Natural killer cell treated with Interleukin-12 subunit alpha and Interleukin-12 subunit beta and Interleukin-15 and Interleukin-18, amount 100 ng/mL, for 72 hours (primary cell): ENCODE results near the gene NEK6. TPM values are rescaled to one million over a fixed set of nuclear protein-coding genes. Genes with fewer than 3 reads are reported as not detected.

Source experiments
- ATAC-seq, 2 donors: fragments of 150-1000 bp; cut with Tn5 transposase in 1 of 2; sonication (Bioruptor Pico), chemical (Tn5 transposase) in 1 of 2; 2 replicates each; pipeline ENCODE4 v1.10.0; 2021
- DNase-seq: peaks from one replicate; pipeline ENCODE4 v3.0.0; 2022; ENCODE audit warnings: low spot score
- H3K27ac Mint-ChIP-seq, 2 donors: 1 replicate in 1 of 2; 2 replicates in 1 of 2; pipeline ENCODE4 v1.8.0; 2022; ENCODE audit warnings: mixed read lengths in 2 of 2, mild to moderate bottlenecking in 1 of 2, moderate library complexity in 1 of 2
- H3K27me3 Mint-ChIP-seq, 2 donors: 1 replicate in 1 of 2; 2 replicates in 1 of 2; pipeline ENCODE4 v1.8.0; 2022; ENCODE audit warnings: mixed read lengths in 2 of 2
- H3K36me3 Mint-ChIP-seq: one replicate; pipeline ENCODE4 v1.8.0; 2022; ENCODE audit warnings: mixed read lengths
- H3K4me1 Mint-ChIP-seq, 2 donors: 1 replicate in 1 of 2; 2 replicates in 1 of 2; pipeline ENCODE4 v1.8.0; 2022; ENCODE audit warnings: low read depth in 2 of 2, mixed read lengths in 2 of 2, mild to moderate bottlenecking in 1 of 2
- H3K4me3 Mint-ChIP-seq: one replicate; pipeline ENCODE4 v1.8.0; 2022; ENCODE audit warnings: mixed read lengths
- H3K9me3 Mint-ChIP-seq: 2 replicates; pipeline ENCODE4 v1.8.0; 2022; ENCODE audit warnings: mixed read lengths
- total RNA-seq, 2 donors: library from RNA; stranded (reverse); gene quantifications; one replicate each; pipeline ENCODE4 v1.2.3, GENCODE V29; 2022

Gene NEK6
- total RNA-seq, 2 donors from 2014 or later, result 11.4 to 38.7 TPM

DNA sequence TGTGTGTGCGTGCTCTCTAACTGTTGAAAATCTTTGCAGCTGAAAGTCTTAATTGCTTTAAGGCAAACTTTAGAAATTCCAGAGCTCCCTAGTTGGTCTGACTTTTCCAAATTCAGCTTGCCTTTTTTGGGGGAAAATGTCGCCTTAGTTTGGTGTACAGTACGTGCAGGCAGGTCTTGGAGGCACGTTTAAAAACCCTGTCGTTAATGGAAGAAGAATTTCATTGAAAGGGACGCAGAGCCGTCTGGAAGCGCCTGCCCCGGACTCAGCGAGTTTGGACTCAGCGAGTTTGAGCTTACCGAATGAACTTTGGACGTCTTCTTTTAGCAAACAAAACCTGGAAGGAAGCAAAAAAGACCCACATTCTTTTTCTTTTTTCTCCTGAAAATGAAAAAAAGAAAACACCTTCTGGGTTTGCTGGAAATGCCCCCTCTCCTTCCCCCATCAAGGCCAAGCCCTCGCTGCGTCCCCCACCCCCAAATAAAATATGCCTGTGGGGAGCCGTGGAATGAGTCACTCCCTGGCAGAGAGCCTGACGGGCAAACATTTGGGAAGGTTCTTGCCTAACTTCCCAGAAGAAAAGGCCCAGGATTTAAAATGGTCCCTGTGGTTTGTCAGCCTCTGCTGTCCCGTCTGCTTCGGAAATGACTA, 1.5 kb downstream of the NEK6 start:
- peak overlapping the region; percentile 90 for H3K4me3 Mint-ChIP-seq
- ATAC-seq (no peak), DNase-seq (peak; percentile 52)
- peaks cover 55 to 64% of the 10 kb centered on the region in 2 donors for H3K4me1 Mint-ChIP-seq
- H3K27me3 Mint-ChIP-seq, result no peaks in the 10 kb centered on the region
- no peaks in the 10 kb centered on the region for H3K36me3 Mint-ChIP-seq
- peak overlapping the region; percentile 71 to 80 for H3K27ac Mint-ChIP-seq
- no peaks in the 10 kb centered on the region for H3K9me3 Mint-ChIP-seq

DNA sequence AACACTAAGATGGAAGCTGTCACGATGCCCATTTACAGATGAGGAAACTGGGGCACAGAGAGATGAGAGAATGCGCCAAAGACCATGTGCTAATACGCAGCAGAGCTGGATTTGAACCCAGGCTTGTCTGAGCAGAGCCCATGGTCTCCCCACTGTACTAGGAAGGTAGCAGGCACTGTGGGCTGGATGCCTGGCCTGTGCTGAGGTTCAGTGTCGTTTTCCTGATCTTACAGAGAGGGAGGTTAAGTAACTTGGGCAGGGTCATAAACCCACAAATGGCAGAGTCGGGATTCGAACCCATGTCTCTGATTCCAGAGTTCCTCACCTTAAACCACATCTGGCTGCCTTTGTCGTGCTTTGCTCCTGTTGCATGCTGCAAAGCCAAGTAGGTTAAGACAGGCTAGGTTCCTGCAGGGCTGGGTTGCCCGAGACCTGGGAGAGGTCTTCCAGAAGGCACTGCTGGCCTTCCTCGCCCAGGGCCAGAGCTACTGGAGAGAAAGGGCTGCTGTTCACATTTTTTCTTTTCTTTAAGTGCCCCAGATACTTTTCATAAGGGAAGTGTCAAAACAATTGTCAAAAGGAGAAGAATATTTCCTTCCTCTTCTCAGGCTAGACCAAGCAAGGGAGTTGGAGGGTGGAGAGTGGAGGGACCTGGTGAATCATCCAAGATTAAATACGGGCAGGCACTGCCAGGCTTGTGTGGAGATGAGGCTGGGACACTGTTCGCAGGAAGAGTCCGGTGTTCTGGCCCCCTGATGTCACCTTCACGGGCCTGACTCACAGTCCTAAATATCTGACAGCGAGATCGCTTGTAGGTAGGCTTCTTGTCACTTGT, 3.2 kb downstream of the NEK6 start:
- ATAC-seq (no peak), DNase-seq (no peak)
- Mint-ChIP-seq H3K4me1 (peaks cover 56 to 58% of the 10 kb centered on the region in 2 donors), H3K9me3 (no peaks in the 10 kb centered on the region), H3K27me3 (no peaks in the 10 kb centered on the region), H3K4me3 (peak overlapping the region; percentile 34), H3K36me3 (no peaks in the 10 kb centered on the region), H3K27ac (peak overlapping the region; percentile 37 to 67)

DNA sequence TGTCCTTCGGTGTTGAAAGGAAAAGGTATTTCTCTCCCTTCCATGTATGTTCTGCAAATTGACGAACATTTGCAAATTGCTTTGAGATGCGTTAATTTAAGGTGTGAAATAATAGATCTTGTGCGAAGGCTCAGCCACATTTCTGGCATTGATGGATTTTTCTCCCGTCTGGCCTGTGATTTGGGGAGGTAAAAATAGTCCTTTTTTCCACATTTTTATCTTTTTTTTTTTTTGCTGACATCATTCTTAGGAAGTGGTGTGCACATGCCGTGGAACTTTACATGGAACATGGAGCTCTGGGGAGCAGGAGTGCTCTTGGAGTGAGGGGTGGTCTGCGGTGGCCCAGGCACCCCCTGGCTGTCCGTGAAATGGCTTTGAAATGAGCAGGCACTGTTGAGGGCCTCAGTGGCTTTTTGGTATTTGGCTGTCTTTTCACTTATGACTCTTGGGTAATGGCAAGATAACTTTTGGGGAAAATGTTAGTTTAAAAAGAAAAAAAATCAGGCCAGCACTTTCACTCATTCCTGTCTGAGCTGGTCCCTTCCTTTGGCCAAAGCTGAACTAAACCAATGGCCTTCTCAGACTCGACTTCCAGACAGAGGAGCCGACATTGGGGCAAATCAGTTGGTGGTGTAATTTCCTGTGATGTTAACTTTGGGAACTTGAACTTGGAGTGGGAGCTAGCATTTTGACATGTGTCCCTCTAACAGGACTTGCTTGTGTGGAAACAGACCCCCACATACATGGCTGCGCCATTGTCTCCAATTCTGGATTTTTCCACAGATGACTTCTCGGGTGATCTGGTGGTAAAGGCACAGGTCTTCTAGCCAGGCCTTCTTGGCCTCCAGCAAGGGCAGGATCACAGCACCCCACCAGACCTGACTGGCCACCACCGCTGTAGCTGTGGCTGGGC, 4.2 kb downstream of the NEK6 start:
- H3K4me3 Mint-ChIP-seq, result peak overlapping the region; percentile 20
- H3K27me3 Mint-ChIP-seq, result no peaks in the 10 kb centered on the region
- ATAC-seq (no peak), DNase-seq (no peak)
- H3K4me1 Mint-ChIP-seq, result peaks cover 59 to 60% of the 10 kb centered on the region in 2 donors
- H3K9me3 Mint-ChIP-seq, result no peaks in the 10 kb centered on the region
- no peaks in the 10 kb centered on the region for H3K36me3 Mint-ChIP-seq
- peak overlapping the region; percentile 37 to 67 for H3K27ac Mint-ChIP-seq

DNA sequence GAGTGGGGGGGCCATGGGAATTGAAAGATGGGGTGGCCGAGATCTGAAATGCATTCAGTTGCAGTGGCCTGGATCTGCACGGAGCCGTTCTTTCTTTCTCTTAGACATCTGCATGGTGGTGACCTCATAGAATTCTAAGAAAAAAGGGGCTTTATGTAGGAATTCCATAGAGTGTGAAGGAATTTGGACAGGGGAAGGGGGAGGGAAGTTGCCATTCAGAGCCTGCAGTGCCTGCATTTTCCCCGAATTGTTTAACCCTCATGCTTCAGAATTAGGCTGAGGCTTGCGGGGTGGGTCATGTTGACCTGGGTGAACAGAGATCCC, 4.9 kb downstream of the NEK6 start:
- Mint-ChIP-seq H3K36me3 (no peaks in the 10 kb centered on the region), H3K4me1 (peaks cover 55 to 60% of the 10 kb centered on the region in 2 donors), H3K4me3 (no peak overlapping the region), H3K9me3 (no peaks in the 10 kb centered on the region), H3K27ac (no peak overlapping the region), H3K27me3 (no peaks in the 10 kb centered on the region)
- no peak for DNase-seq
- ATAC-seq, result no peak

DNA sequence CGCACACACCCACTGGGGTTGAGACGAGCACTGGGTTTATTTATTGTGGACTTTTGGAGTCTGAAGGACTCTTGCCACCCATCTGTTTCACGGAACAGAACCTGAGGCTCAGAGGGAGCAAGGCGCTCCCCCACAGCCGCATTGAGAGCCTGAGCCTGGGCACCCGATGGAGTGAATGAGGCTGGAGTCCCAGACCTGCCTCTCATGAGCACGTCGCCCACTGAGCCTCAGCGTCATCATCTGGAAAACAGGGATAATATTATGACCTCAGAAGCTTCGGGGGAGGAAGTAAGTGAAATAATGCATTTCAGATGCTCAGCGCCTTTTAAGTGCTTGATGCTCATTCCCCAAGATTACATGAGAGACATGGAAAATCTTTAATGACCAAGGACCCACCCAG, 5.5 kb downstream of the NEK6 start:
- Mint-ChIP-seq H3K9me3 (no peaks in the 10 kb centered on the region), H3K36me3 (no peaks in the 10 kb centered on the region), H3K27ac (peak overlapping the region in 1 of 2 donors; percentile 23), H3K4me1 (peaks cover 54 to 64% of the 10 kb centered on the region in 2 donors), H3K4me3 (no peak overlapping the region), H3K27me3 (no peaks in the 10 kb centered on the region)
- no peak for ATAC-seq
- no peak for DNase-seq

DNA sequence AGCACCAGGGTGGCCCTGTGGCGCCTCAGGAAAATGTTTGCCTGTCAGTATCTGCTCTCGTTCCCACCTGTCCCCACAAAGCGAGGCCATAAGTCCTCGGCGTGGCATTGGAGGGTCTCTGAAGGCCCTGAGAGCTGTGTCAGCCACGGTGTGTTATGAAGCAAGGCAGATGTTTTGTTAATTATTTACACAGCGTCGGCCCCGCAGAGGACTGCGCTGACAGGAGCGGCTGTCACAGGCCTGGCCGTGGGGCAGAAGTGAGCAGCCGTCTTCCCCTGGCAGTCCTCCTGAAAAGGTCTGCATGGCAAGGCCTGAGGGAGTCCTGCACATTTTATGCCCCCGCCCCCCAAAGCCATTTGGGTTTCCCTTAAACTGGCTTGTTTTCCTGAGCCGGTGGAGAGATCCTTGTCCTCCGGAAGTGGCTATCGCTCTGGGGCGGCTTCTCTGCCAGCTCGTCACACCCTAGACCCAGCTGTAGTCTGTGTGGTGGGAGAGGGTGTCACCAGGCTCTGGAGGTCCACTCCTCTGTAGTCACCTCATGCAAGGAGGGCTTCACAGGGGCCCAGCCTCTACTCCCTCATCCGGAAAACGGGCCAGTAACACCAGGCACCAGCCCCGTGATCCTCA, 6.2 kb downstream of the NEK6 start:
- H3K9me3 Mint-ChIP-seq, result no peaks in the 10 kb centered on the region
- no peaks in the 10 kb centered on the region for H3K36me3 Mint-ChIP-seq
- DNase-seq (no peak), ATAC-seq (no peak)
- H3K4me1 Mint-ChIP-seq, result peaks cover 54 to 64% of the 10 kb centered on the region in 2 donors
- no peaks in the 10 kb centered on the region for H3K27me3 Mint-ChIP-seq
- H3K4me3 Mint-ChIP-seq, result no peak overlapping the region
- no peak overlapping the region for H3K27ac Mint-ChIP-seq

DNA sequence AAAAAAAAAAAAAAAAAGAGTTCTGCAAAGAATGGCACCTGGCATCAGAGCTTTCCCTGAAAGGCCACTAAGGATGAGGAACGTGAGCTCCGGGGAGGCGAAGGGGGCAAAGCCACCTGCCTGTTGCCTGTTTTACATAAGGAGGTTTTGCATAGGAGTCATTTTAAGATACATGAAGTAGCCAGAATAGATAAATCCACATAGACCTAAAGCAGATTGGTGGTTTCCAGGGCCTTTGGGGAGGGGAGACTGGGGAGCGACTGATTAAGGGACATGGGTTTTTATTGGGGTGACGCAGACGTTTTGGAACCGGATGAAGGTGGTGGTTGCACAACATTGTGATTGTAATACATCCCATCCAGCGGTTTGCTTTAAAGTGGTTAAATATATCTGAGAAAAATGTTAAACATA, 7.1 kb downstream of the NEK6 start:
- H3K27me3 Mint-ChIP-seq, result no peaks in the 10 kb centered on the region
- peaks cover 45 to 62% of the 10 kb centered on the region in 2 donors for H3K4me1 Mint-ChIP-seq
- no peaks in the 10 kb centered on the region for H3K36me3 Mint-ChIP-seq
- ATAC-seq (no peak), DNase-seq (no peak)
- H3K9me3 Mint-ChIP-seq, result no peaks in the 10 kb centered on the region
- H3K4me3 Mint-ChIP-seq, result no peak overlapping the region
- H3K27ac Mint-ChIP-seq, result peak overlapping the region in 1 of 2 donors; percentile 21

DNA sequence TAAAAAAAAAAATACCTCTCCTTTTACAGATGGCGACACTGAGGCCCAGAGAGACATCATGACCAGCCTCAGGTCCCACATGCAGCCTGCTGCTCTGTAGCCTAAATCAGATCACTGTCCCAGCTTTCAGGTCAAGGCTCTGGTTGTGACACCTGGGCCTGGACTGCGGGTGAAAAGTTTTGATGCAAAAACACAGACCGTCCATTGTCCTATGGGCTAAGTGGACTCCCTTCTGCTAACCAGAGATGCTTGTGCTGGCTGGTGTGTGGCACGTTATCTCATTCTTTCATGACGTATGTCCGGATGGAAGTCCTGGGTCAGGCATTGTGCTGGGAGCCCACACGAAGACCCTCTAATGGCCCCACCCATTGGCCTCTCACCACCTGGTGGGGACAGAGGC, 7.8 kb downstream of the NEK6 start:
- no peak for DNase-seq
- Mint-ChIP-seq H3K27ac (peak overlapping the region; percentile 31 to 50), H3K27me3 (no peaks in the 10 kb centered on the region), H3K36me3 (no peaks in the 10 kb centered on the region), H3K9me3 (no peaks in the 10 kb centered on the region), H3K4me3 (no peak overlapping the region), H3K4me1 (peaks cover 39 to 58% of the 10 kb centered on the region in 2 donors)
- no peak for ATAC-seq

DNA sequence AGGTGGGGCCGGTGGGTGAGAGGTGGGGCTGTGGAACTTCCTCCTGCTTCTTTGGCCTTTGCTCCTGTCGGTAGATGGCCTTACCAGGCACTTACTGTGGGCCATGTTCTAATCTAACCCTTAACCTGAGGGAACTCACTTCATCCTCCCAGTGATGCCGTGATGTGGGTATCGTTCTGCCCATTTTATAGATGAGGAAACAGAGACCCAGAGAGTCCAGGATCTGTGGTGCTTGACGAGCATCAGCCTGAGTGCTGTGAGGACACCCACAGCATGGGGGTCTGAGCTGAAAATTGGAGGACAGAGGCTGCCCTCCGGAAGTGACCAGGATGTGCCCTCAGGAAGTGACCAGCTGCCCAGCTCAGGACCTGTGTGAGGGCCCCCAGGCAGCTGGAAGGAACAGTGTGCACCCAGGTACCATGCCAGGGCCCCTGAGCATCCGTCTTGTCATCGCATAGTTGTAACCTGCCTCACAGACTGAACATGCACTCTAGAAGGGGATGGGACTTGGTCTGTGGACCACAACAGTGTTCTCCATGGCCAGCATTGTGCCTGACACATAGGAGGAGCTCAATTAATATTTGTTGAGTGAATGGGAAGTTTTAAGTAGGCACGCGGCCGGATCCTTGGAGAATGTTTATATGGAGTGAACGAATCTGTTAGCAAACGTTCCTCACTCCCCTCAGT, 8.5 kb downstream of the NEK6 start:
- ATAC-seq, result no peak
- peak overlapping the region; percentile 31 to 50 for H3K27ac Mint-ChIP-seq

DNA sequence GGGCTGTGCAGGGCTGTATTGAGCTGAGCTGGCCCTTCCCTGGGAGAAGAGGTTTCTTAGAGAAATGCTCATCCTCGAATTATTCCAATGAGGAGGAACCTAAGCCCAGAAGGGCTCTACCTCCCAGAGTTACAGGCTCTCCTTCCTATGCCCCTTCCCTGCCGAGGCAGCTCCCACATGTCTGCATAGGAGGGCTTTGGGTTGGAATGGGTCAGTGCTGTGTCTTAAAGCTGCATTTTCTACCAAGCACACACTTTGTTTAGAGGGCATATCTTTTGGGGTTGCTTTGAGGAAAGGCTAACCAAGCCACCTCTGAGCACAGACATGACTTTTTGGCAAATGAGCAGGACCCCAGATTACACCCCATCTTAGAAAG, 9.1 kb downstream of the NEK6 start:
- no peaks in the 10 kb centered on the region for H3K27me3 Mint-ChIP-seq
- no peak for ATAC-seq
- H3K9me3 Mint-ChIP-seq, result no peaks in the 10 kb centered on the region
- no peak for DNase-seq
- no peak overlapping the region for H3K27ac Mint-ChIP-seq
- H3K4me1 Mint-ChIP-seq, result peaks cover 27 to 51% of the 10 kb centered on the region in 2 donors
- no peak overlapping the region for H3K4me3 Mint-ChIP-seq
- no peaks in the 10 kb centered on the region for H3K36me3 Mint-ChIP-seq

More for the DNA sequence above, 8.5 kb downstream of the NEK6 start:
- Mint-ChIP-seq H3K9me3 (no peaks in the 10 kb centered on the region), H3K36me3 (no peaks in the 10 kb centered on the region), H3K27me3 (no peaks in the 10 kb centered on the region), H3K4me3 (no peak overlapping the region), H3K4me1 (peaks cover 32 to 56% of the 10 kb centered on the region in 2 donors)
- no peak for DNase-seq

DNA sequence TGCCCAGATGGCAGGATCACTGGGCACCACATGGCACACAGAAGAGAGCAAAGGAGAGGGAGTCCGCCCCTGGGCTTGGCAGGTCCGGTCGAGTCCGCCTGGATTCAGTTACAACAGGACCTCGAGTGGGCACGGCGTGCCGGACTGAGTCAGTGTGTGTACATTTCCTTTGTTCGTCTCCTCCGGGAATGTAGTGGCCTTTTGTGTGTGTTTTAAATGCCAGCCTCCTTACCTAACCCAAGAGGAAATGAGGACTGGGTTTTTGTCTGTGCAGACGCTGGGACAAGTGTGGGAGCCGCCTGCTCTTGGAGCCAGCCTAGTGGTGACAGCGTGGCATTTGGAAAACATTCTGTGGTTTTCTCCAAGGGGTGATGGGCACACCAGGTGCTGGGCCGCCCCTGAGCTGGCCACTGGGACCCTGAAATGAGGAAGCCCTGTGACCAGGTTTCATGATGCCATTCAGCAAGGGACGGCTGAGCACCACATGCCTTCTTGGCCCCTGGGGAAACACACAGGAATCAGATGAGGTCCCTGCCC, 9.6 kb downstream of the NEK6 start:
- Mint-ChIP-seq H3K36me3 (no peaks in the 10 kb centered on the region), H3K9me3 (no peaks in the 10 kb centered on the region), H3K27me3 (no peaks in the 10 kb centered on the region), H3K4me1 (peaks cover 25 to 50% of the 10 kb centered on the region in 2 donors), H3K27ac (no peak overlapping the region), H3K4me3 (no peak overlapping the region)
- DNase-seq (no peak), ATAC-seq (no peak)

DNA sequence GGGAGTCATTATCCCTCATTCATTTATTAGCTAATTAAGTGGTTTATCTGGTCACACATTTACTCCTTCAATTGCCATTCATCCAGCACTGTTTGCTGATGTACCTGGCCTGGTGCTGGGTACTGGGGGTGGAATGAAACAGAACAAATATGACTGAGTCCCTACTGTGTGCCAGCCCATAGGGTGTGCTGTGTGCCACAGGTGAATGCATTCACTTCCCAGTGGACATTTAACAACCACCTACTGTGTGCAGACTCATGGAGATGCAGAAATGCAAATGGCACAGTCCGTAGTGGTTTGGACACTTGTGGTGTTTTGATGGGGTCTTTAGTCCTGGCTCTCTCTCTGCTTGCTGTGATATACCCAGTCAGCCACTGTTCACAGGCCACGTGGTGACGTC, 10.5 kb downstream of the NEK6 start:
- DNase-seq, result no peak
- Mint-ChIP-seq H3K4me1 (peaks cover 30 to 56% of the 10 kb centered on the region in 2 donors), H3K9me3 (no peaks in the 10 kb centered on the region), H3K27me3 (no peaks in the 10 kb centered on the region), H3K36me3 (no peaks in the 10 kb centered on the region), H3K4me3 (no peak overlapping the region), H3K27ac (peak overlapping the region in 1 of 2 donors; percentile 47)
- no peak for ATAC-seq

DNA sequence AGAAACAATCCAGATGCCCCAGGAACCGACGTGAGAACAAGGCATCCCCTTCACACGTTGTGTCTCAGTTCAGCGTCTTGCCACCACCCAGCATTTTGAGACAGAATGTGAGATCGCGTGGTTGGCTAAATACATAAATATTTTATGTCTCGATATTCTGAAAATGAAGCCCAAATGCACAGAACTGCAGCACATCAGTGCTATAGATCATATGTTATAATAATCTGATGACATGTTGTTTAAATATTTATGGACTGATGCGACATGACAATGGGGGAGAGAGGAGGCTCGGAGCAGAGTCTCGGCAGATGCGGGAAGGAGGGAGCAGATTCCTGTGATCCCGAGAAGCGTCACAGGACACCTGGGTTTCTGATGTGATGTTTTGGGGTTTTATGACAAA, 10.9 kb downstream of the NEK6 start:
- no peak for ATAC-seq

More for the DNA sequence above, 10.9 kb downstream of the NEK6 start:
- no peak for DNase-seq
- no peaks in the 10 kb centered on the region for H3K9me3 Mint-ChIP-seq
- H3K27me3 Mint-ChIP-seq, result no peaks in the 10 kb centered on the region
- peaks cover 30 to 56% of the 10 kb centered on the region in 2 donors for H3K4me1 Mint-ChIP-seq
- H3K36me3 Mint-ChIP-seq, result no peaks in the 10 kb centered on the region
- no peak overlapping the region for H3K4me3 Mint-ChIP-seq
- peak overlapping the region in 1 of 2 donors; percentile 47 for H3K27ac Mint-ChIP-seq
